ENCODE results near the gene STON2. TPM values are rescaled to one million over a fixed set of nuclear protein-coding genes. Genes with fewer than 3 reads are reported as not detected.

The STON2 gene
- total RNA-seq, 3 donors from 2014 or later (not counting 1 experiment from before 2014, with no cell fraction given): 1.7 to 4.8 (median 3.8) TPM

GRCh38 chr14:81344481-81345160 lies 55.5 kb downstream of the STON2 start:
- Histone ChIP-seq H3K36me3 (ENCODE audit: control insufficient read depth, insufficient read depth, low read length) (no peaks in the 10 kb centered on the region), H3K9me3 (ENCODE audit: control insufficient read depth, insufficient read depth, low read length) (no peaks in the 10 kb centered on the region), H3K4me1 (ENCODE audit: control insufficient read depth, insufficient read depth, low read length) (no peaks in the 10 kb centered on the region), H3K27me3 (ENCODE audit: control insufficient read depth, insufficient read depth, low read length) (no peaks in the 10 kb centered on the region), H3K27ac (ENCODE audit: low read length) (no peak overlapping the region), H3K4me3 (ENCODE audit: low read length) (no peak overlapping the region)
- Mint-ChIP-seq H3K36me3 (no peaks in the 10 kb centered on the region), H3K27ac (no peak overlapping the region), H3K4me3 (no peak overlapping the region), H3K4me1 (no peaks in the 10 kb centered on the region), H3K9me3 (no peaks in the 10 kb centered on the region), H3K27me3 (ENCODE audit: low read depth in 2 of 2) (peaks cover 0 to 7% of the 10 kb centered on the region in 2 donors)
- TF ChIP-seq, protein P1, sequence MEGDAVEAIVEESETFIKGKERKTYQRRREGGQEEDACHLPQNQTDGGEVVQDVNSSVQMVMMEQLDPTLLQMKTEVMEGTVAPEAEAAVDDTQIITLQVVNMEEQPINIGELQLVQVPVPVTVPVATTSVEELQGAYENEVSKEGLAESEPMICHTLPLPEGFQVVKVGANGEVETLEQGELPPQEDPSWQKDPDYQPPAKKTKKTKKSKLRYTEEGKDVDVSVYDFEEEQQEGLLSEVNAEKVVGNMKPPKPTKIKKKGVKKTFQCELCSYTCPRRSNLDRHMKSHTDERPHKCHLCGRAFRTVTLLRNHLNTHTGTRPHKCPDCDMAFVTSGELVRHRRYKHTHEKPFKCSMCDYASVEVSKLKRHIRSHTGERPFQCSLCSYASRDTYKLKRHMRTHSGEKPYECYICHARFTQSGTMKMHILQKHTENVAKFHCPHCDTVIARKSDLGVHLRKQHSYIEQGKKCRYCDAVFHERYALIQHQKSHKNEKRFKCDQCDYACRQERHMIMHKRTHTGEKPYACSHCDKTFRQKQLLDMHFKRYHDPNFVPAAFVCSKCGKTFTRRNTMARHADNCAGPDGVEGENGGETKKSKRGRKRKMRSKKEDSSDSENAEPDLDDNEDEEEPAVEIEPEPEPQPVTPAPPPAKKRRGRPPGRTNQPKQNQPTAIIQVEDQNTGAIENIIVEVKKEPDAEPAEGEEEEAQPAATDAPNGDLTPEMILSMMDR (IDR thresholded peaks at IDR 0.05): no peak
- no peak for ATAC-seq
- 86% methylated on average over 1 of the region's 3 CpGs for WGBS (ENCODE audit: insufficient coverage)
- DNase-seq: no peak
- intact Hi-C loops (cut with micrococcal nuclease): no loop called here

DNA sequence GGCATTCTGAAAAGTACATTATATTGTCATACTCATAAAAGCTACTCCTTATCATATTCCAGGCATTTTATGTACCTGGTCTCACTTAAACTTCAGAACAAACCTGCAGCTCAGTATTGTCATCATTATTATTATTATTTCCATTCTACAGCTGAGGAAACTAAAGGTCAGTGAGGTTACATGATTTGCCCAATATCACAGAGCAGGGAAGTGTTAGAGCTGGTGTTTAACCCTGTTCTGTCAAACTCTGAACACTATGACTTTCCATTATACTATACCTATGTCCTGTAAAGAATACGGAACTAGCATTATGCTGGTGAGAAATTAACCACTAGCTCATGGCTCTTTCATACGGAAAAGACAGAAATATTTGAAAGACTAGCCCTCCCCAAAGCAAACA lies 56.4 kb downstream of the STON2 start:
- Mint-ChIP-seq H3K36me3 (no peaks in the 10 kb centered on the region), H3K4me1 (no peaks in the 10 kb centered on the region), H3K27ac (no peak overlapping the region), H3K9me3 (no peaks in the 10 kb centered on the region), H3K4me3 (no peak overlapping the region), H3K27me3 (ENCODE audit: low read depth in 2 of 2) (peaks cover 0 to 10% of the 10 kb centered on the region in 2 donors)
- WGBS (ENCODE audit: insufficient coverage): 81% methylated on average over 2 of the region's 2 CpGs
- ATAC-seq: no peak
- Histone ChIP-seq H3K4me1 (ENCODE audit: control insufficient read depth, insufficient read depth, low read length) (no peaks in the 10 kb centered on the region), H3K9me3 (ENCODE audit: control insufficient read depth, insufficient read depth, low read length) (no peaks in the 10 kb centered on the region), H3K27me3 (ENCODE audit: control insufficient read depth, insufficient read depth, low read length) (no peaks in the 10 kb centered on the region), H3K4me3 (ENCODE audit: low read length) (no peak overlapping the region), H3K36me3 (ENCODE audit: control insufficient read depth, insufficient read depth, low read length) (no peaks in the 10 kb centered on the region), H3K27ac (ENCODE audit: low read length) (no peak overlapping the region)
- DNase-seq: no peak
- intact Hi-C loops (cut with micrococcal nuclease): no loop called here
- TF ChIP-seq, protein P1 (IDR thresholded peaks at IDR 0.05): no peak

DNA sequence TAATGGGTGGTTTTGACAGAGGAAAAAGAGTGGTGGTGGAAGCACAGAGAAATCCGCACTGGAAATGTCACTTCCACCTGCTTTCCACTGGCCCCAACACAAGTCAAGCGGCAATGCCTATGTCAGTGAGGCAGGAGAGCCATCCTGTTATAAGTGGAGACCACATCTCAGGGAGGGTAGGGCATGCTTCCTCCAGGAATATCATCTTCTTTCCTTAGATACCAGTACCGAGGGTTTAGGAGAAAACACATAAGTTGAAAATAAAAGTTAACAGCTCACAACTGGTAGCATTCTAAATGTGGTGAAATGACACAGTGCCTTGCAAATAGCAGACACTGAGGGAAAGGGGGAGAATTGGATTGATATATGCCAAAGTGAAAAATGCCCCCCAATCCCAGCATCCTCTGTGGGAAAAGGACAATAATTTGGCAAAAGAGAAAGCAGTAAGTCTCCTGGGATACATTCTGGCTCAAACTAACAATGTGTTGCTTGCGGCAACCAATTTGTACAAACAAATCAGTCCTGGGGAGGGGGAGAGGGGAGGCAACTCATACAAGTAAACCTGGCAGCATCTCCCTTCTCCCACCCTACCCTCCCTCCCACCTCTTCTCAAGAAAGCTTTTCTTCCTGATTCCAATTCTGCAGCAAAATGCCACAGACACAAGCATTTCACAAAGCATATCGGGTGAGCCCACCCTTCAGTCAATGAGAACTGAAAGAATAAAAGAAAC lies 57.1 kb downstream of the STON2 start:
- Histone ChIP-seq H3K9me3 (ENCODE audit: control insufficient read depth, insufficient read depth, low read length) (no peaks in the 10 kb centered on the region), H3K27me3 (ENCODE audit: control insufficient read depth, insufficient read depth, low read length) (no peaks in the 10 kb centered on the region), H3K36me3 (ENCODE audit: control insufficient read depth, insufficient read depth, low read length) (no peaks in the 10 kb centered on the region), H3K27ac (ENCODE audit: low read length) (no peak overlapping the region), H3K4me1 (ENCODE audit: control insufficient read depth, insufficient read depth, low read length) (no peaks in the 10 kb centered on the region), H3K4me3 (ENCODE audit: low read length) (no peak overlapping the region)
- Mint-ChIP-seq H3K4me3 (no peak overlapping the region), H3K27ac (no peak overlapping the region), H3K27me3 (ENCODE audit: low read depth in 2 of 2) (peaks cover 0 to 11% of the 10 kb centered on the region in 2 donors), H3K4me1 (no peaks in the 10 kb centered on the region), H3K9me3 (no peaks in the 10 kb centered on the region), H3K36me3 (no peaks in the 10 kb centered on the region)
- 91% methylated on average over 5 of the region's 5 CpGs for WGBS (ENCODE audit: insufficient coverage)
- TF ChIP-seq, protein P1 (IDR thresholded peaks at IDR 0.05): no peak
- DNase-seq (no peak), ATAC-seq (no peak)
- intact Hi-C loops (cut with micrococcal nuclease): no loop called here
